Osteocyte (in vitro differentiated cells): ENCODE measurements around the gene PAEP. TPM values are rescaled to one million over a fixed set of nuclear protein-coding genes. Genes with fewer than 3 reads are reported as not detected.
"Not testable (repeated sequence)": the region's sequence is repeated elsewhere in the genome, so short reads cannot be mapped to it uniquely, and the experiment has no call there.

ENCODE experiments used
- DNase-seq: peaks from one replicate; pipeline ENCODE4 v3.0.0; 2021; ENCODE audit warnings: mixed read lengths; ENCODE audit not compliant: unreplicated experiment; ENCODE audit errors: extremely low spot score
- H3K27ac Mint-ChIP-seq: one replicate; pipeline ENCODE4 v1.8.0; 2021; ENCODE audit warnings: mild to moderate bottlenecking, mixed read lengths; ENCODE audit not compliant: unreplicated experiment
- H3K27me3 Mint-ChIP-seq: one replicate; pipeline ENCODE4 v1.8.0; 2021; ENCODE audit warnings: mixed read lengths; ENCODE audit not compliant: unreplicated experiment
- H3K36me3 Mint-ChIP-seq: one replicate; pipeline ENCODE4 v1.8.0; 2021; ENCODE audit warnings: mixed read lengths; ENCODE audit not compliant: unreplicated experiment
- H3K4me1 Mint-ChIP-seq: one replicate; pipeline ENCODE4 v1.8.0; 2021; ENCODE audit warnings: mixed read lengths; ENCODE audit not compliant: unreplicated experiment
- H3K4me3 Mint-ChIP-seq: one replicate; pipeline ENCODE4 v1.8.0; 2021; ENCODE audit warnings: mild to moderate bottlenecking, moderate library complexity, mixed read lengths; ENCODE audit not compliant: unreplicated experiment
- H3K9me3 Mint-ChIP-seq: one replicate; pipeline ENCODE4 v1.8.0; 2021; ENCODE audit warnings: mixed read lengths; ENCODE audit not compliant: unreplicated experiment
- CTCF ChIP-seq: fragments of 200-600 bp; sonication (generic); IDR thresholded peaks from 2 replicates; pipeline ENCODE4 v1.5.0; 2021; ENCODE audit warnings: antibody characterized with exemption, mild to moderate bottlenecking, moderate library complexity
- total RNA-seq: library from RNA; stranded (reverse); gene quantifications from 2 replicates; pipeline ENCODE4 v1.2.1, GENCODE V29; 2021

PAEP gene
- total RNA-seq, 1 donor from 2014 or later, result not detected

- no peak for TF ChIP-seq CTCF
- Mint-ChIP-seq H3K36me3 (no peaks in the 10 kb centered on the region), H3K9me3 (no peaks in the 10 kb centered on the region), H3K27ac (no peak overlapping the region), H3K4me3 (no peak overlapping the region), H3K27me3 (peaks cover 4% of the 10 kb centered on the region), H3K4me1 (no peaks in the 10 kb centered on the region)
- DNase-seq, result no peak
Observed at GRCh38 chr9:135533113-135533512, 28.4 kb upstream of the PAEP start.

DNA sequence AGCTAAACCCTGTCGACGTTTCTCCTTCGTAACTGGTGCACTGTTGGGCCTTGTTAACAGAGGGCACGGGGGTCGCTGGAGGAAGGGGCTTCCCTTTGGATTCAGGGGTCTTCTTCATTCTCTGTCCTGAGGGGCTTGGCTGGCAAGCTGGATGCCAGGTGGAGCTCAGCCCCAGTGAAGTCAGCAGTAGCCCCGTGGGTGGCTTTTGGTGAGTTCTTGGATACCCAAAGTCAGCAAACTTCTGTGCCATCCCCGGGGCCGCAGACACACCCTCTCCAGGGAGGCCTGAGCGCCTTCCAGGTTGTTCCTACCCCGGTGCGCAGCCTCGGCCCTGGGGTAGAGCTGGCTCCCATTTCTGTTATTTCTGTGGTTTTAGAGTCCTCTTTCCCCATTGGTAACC lies 27.9 kb upstream of the PAEP start:
- peak; percentile 79 for DNase-seq
- Mint-ChIP-seq H3K36me3 (no peaks in the 10 kb centered on the region), H3K4me3 (no peak overlapping the region), H3K27me3 (peaks cover 8% of the 10 kb centered on the region), H3K4me1 (no peaks in the 10 kb centered on the region), H3K27ac (no peak overlapping the region), H3K9me3 (no peaks in the 10 kb centered on the region)
- TF ChIP-seq CTCF, result no peak

GRCh38 chr9:135534192-135534711 lies 27.3 kb upstream of the PAEP start:
- H3K36me3 Mint-ChIP-seq, H3K4me3 Mint-ChIP-seq, H3K27ac Mint-ChIP-seq, H3K4me1 Mint-ChIP-seq, H3K9me3 Mint-ChIP-seq, DNase-seq: not testable (repeated sequence)
- peaks cover 11% of the 10 kb centered on the region for H3K27me3 Mint-ChIP-seq

DNA sequence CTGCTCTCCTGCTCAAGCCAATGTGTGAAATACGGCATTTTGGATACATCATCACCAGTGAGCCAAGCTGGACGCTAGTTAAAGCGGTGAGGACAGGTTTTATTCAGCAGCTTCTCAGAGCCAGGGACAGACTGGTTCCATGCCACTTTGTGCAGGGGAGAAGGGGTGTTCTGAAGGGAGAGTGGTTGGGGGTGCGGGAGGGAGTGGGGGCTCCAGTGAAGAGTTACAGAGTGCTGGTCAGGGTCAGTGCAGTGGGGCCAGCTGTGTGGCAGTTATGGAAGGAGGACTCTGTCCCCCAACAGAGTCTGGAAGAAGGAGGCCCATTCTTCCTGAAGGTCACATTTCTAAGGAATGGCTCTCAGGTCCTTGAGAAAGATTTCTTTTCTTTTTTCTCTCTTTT lies 26.7 kb upstream of the PAEP start:
- H3K27ac Mint-ChIP-seq, H3K4me1 Mint-ChIP-seq, H3K36me3 Mint-ChIP-seq, H3K9me3 Mint-ChIP-seq, H3K4me3 Mint-ChIP-seq, DNase-seq: not testable (repeated sequence)
- H3K27me3 Mint-ChIP-seq, result peaks cover 13% of the 10 kb centered on the region

GRCh38 chr9:135535631-135536030 lies 25.9 kb upstream of the PAEP start:
- H3K27ac Mint-ChIP-seq, result not testable (repeated sequence)

GRCh38 chr9:135536216-135536615 lies 25.3 kb upstream of the PAEP start:
- H3K9me3 Mint-ChIP-seq, result no peaks in the 10 kb centered on the region
- no peak overlapping the region for H3K4me3 Mint-ChIP-seq
- no peaks in the 10 kb centered on the region for H3K36me3 Mint-ChIP-seq
- peaks cover 15% of the 10 kb centered on the region for H3K27me3 Mint-ChIP-seq
- DNase-seq, result no peak
- no peaks in the 10 kb centered on the region for H3K4me1 Mint-ChIP-seq
- no peak overlapping the region for H3K27ac Mint-ChIP-seq
- TF ChIP-seq CTCF, result no peak

More at GRCh38 chr9:135535631-135536030, 25.9 kb upstream of the PAEP start:
- H3K4me3 Mint-ChIP-seq, H3K4me1 Mint-ChIP-seq, H3K9me3 Mint-ChIP-seq, H3K36me3 Mint-ChIP-seq: not testable (repeated sequence)
- H3K27me3 Mint-ChIP-seq, result peaks cover 13% of the 10 kb centered on the region
- peak; percentile 75 for DNase-seq

GRCh38 chr9:135543262-135543894 lies 18.2 kb upstream of the PAEP start:
- not testable (repeated sequence) for DNase-seq, H3K36me3 Mint-ChIP-seq, H3K4me3 Mint-ChIP-seq, H3K4me1 Mint-ChIP-seq, H3K9me3 Mint-ChIP-seq, H3K27ac Mint-ChIP-seq
- peaks cover 26% of the 10 kb centered on the region for H3K27me3 Mint-ChIP-seq
